Measurements from ENCODE around the gene GAL3ST3. TPM values are rescaled to one million over a fixed set of nuclear protein-coding genes. Genes with fewer than 3 reads are reported as not detected.

Gene GAL3ST3
- total RNA-seq, 1 donor from 2014 or later: 1.8 TPM

Other genes starting within 250 kb of the GAL3ST3 start
- 0.40 TPM in 1 of 2 replicates, not detected in the other for gene SNX32, start 215.2 kb downstream of the GAL3ST3 start, total RNA-seq
- 1,035 and 1,160 TPM in 2 replicates for gene CFL1, start 191.0 kb downstream of the GAL3ST3 start, total RNA-seq
- 37.0 and 52.4 TPM in 2 replicates for gene MUS81, start 188.7 kb downstream of the GAL3ST3 start, total RNA-seq
- gene EFEMP2, start 176.4 kb downstream of the GAL3ST3 start, total RNA-seq: 18.9 and 35.0 TPM in 2 replicates
- gene CTSW, start 169.3 kb downstream of the GAL3ST3 start, total RNA-seq: 0.35 TPM in 1 of 2 replicates, not detected in the other
- 96.8 and 192 TPM in 2 replicates for gene FIBP, start 160.7 kb downstream of the GAL3ST3 start, total RNA-seq
- gene CCDC85B, start 158.5 kb downstream of the GAL3ST3 start, total RNA-seq: 10.0 and 13.5 TPM in 2 replicates
- gene FOSL1, start 148.8 kb downstream of the GAL3ST3 start, total RNA-seq: 4.2 and 9.7 TPM in 2 replicates
- gene C11orf68, start 130.1 kb downstream of the GAL3ST3 start, total RNA-seq: 6.9 and 15.7 TPM in 2 replicates
- gene DRAP1, start 129.7 kb downstream of the GAL3ST3 start, total RNA-seq: 54.2 and 117 TPM in 2 replicates
- gene TSGA10IP, start 103.7 kb downstream of the GAL3ST3 start, total RNA-seq: not detected in 2 replicates
- 10.8 and 43.3 TPM in 2 replicates for gene SART1, start 87.4 kb downstream of the GAL3ST3 start, total RNA-seq
- 38.0 and 39.0 TPM in 2 replicates for gene EIF1AD, start 47.0 kb downstream of the GAL3ST3 start, total RNA-seq
- 10.6 and 14.3 TPM in 2 replicates for gene BANF1, start 46.7 kb downstream of the GAL3ST3 start, total RNA-seq
- gene CST6, start 37.2 kb downstream of the GAL3ST3 start, total RNA-seq: 2.3 and 140 TPM in 2 replicates
- 0.65 TPM in 1 of 2 replicates, not detected in the other for gene CATSPER1, start 22.7 kb downstream of the GAL3ST3 start, total RNA-seq
- gene SF3B2, start 3.2 kb upstream of the GAL3ST3 start, total RNA-seq: 122 and 141 TPM in 2 replicates
- 19.4 and 61.2 TPM in 2 replicates for gene PACS1, start 21.1 kb upstream of the GAL3ST3 start, total RNA-seq
- 12.0 and 33.4 TPM in 2 replicates for gene KLC2, start 208.5 kb upstream of the GAL3ST3 start, total RNA-seq
- gene RAB1B, start 219.5 kb upstream of the GAL3ST3 start, total RNA-seq: 87.3 and 140 TPM in 2 replicates
- gene CNIH2, start 229.0 kb upstream of the GAL3ST3 start, total RNA-seq: 0.15 TPM in 1 of 2 replicates, not detected in the other
- 87.7 and 166 TPM in 2 replicates for gene YIF1A, start 240.0 kb upstream of the GAL3ST3 start, total RNA-seq
- 0.10 TPM in 1 of 2 replicates, not detected in the other for gene TMEM151A, start 242.7 kb upstream of the GAL3ST3 start, total RNA-seq